ENCODE measurements around the gene PDE10A.

- TF ChIP-seq CTCF (IDR thresholded peaks at IDR 0.05) (no peak), EZH2phosphoT487 (IDR thresholded peaks at IDR 0.05) (no peak), EZH2 (IDR thresholded peaks at IDR 0.05) (no peak)
Measured at GRCh38 chr6:165656581-165657324, 6.3 kb downstream of the PDE10A start.

Measured in neural progenitor cell (in vitro differentiated cells).